Activated CD8-positive, alpha-beta memory T cell treated with anti-CD3 and anti-CD28 coated beads for 1 hour (primary cell): Measurements from ENCODE around the gene TENT5C.

Experiments used
- DNase-seq, 2 donors: peaks; one replicate each; pipeline ENCODE4 v3.0.0-alpha.2; 2020; ENCODE audit warnings: low read depth in 1 of 2; ENCODE audit errors: extremely low read depth in 1 of 2

The TENT5C gene

DNA sequence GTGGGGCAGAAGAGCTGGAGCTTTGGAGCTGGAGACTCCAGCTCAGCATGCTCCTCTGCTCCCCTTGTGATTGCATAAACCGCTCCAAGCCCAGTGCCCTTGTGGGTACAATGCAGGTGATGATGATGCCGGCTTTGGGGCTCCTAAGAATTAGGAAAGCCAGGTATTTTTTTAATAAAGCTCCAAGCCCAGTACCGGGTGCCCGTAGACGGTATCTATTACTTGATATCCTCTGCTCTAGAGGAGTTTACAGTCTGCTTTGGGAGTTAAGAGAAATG, 27.2 kb downstream of the TENT5C start:
- DNase-seq = no peak

DNA sequence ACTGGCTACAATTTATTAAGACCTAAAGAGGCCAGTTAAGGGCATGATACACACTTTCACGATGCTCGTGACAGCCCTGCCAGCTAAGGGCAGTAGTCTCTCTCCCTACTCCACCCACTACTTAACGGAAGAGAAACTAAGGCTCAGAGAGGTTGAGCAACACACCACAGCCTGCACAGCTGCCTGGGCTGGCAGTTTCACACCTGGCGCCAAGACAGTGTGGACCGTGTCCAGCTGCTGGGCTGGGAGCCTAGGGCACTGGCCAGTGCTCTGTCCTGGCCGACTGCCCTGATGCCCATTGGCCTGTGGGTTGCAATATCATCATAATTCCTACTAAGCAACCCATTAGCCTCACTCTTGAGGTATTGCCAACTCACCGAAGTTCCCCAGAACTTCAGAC, 27.6 kb downstream of the TENT5C start:
- no peak for DNase-seq

DNA sequence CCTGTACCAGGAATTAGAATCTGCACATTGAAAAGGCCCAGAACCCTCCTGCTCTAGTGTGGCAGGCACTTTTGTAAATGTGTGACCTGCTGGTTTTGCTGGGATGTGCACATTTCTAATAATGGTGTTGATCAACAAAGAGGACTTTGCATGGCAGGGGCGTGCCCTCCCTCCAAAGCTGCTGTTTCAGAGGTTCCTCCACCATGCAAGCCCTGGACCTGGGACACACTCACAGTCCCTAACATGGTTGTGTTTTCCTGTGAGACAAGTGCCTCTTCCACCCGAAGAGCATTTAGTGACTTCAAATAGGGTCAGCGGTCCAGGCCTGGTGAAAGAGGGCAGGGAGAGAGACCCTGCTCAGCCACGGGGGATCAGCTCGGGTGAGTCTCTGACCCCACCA, 28.1 kb downstream of the TENT5C start:
- no peak for DNase-seq

DNA sequence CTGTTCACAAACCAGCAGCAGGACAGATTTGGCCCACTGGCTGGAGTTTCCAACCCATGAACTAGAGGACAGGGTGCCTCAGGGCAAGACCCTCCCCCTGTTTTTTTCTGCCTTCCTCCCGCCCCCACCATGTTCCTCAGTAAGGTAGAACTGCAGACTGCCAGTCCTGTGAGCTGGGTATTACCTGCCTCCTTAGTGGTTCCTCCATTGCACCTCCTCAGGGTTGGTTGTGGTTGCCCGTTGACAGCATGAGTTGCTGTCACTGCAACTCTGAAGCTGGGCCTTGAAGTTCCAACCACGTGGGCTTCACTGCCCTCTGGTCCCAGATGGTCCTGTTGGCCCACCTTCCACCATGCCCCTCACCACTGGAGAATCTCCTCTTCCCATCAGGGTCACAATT, 28.8 kb downstream of the TENT5C start:
- no peak for DNase-seq

DNA sequence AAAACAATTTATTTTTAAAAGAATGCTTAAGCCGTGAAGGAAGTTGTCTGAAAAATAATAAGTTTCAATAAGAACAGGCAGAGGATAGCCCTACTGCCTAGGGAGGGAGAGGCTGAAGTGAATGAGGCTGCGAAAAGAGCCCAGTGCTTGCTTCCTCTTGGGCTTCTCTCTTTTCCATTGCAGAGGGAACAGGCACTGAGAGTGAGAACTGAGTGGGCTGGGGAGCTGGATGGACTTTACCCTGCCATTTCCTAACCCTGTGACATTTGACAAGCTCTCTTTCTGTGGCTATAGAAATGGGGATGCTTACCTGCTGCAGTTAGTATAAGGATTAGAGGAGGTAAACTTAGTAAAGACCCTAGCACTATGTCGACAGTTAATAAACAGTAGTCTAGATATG, 30.0 kb downstream of the TENT5C start:
- DNase-seq = no peak

DNA sequence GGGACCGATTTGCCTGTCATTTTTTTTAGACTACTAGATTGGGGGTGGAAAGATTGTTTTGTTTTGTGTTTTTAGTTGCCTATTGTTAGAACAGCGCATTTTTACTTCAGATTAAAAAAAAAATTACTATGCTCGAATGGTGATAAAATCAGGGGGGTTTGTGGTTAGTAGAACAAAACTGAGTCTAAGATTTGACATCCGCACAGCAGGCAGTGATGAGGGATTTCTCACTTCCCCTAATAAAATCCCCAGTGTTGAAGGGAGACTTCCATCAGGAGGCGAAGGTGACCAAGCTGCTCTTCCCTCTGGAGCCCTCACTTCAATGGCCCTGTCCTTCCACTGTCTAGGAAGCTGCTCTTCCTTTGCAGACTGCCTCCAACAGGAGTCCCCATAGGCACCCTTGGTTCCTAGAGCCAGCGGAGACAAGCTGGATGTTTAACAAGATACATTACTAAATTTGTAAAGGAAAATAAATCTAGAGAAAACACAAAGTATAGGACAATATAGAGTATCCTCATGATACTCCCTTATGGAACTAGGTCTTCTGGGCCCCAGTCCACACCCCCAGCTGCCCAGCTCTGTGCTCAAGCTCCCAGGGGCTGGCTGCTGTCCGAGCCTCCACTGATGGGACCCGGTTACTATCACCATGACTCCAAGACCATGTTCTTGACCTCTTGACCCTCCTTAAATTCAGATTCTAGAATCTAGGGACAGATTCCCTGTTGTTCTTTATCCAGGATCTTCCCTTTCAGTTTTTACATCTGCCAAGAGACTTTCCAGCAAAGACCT, 31.0 kb downstream of the TENT5C start:
- no peak for DNase-seq

DNA sequence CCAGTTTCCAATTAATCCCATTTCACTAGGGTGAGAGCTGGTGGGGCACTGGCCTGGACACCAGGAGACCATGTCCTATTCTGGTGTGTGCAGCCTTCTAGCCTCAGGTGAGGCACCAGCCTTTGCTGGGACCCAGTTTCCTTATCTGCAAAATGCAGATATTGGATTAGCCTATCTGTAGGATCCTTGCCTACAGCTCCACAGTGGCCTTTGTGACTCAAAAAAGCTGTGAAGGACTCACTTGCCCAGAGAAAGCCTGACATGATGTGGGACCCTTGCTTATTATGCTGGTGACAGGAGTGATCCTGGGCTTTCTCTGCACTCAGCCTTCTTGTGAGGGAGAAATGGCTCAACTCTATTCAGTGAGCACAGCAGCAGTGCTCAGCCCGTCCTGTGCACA, 32.3 kb downstream of the TENT5C start:
- no peak for DNase-seq

DNA sequence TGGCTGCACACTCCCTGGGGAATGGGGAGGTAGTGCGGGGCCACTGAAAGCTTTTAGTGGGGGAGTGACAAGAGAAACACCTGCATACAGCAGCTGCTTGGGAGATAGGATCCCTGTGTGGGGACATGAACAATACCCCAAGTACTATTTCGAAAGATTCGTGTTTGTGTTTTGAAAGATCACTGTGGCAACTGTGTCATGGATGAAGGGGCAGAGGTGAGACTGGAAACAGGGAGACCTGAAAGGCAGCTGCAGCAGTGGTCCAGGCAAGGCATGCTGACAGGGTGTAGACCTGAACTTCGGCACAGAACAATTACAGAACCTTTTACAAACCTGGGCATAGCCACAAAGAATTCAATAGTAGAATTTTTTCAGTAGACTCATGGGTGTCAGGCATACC, 32.9 kb downstream of the TENT5C start:
- DNase-seq = no peak

DNA sequence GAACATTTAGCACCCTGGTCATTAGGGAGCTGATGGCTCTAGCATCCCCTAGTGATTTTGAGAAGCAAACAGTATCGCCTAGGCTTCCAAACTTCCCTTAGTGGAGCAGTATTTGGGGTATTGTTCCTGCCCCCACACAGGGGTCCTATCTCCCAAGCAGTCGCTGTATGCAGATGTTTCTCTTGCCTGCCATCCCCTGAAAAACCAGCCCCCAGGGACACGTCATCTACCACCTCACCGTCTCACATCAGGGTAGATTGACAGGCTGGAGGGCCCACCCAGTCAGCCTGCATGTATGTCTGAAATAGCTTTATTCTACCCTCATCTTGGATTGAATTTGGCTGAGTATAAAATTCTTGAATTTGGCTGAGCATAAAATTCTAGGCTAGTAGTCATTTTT, 33.9 kb downstream of the TENT5C start:
- DNase-seq = no peak

DNA sequence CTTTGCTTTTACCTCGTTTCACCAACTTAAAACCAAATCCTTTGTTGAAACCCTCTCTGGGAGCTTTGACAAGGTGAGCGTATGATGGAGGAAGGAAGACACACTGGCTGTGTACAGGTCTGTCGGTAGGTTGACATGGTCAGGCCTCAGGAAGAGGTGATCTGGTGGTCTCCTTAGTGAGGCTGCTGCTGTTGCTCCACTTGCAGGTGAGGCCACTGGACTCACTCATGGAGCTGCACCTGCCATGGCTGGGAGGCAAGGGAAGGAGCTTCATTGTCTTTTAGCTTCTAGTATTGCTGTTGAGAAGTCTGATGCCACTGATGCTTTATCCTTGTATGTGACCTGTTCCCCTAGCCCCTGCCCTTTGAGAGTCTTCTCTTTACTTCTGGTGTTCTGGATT, 35.7 kb downstream of the TENT5C start:
- no peak for DNase-seq

DNA sequence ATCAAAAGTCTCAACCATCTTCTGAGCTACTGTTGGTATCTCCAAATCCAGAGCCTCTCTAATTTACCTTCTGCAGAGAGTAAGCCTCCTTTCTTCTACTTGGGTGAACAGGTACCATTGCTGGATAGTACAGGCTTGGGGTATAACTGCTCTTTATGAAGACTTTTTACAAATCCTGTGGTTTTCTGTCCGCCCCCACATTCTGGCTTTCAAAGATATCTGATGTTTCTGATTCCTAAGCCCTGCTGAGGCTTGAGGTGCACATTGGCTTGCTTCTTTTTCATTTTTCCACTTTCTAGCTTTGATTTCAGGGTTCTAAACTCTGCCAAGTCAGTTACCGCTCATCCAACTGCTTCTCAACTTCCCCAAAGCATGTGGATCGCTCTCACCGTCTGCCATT, 37.1 kb downstream of the TENT5C start:
- DNase-seq = no peak

DNA sequence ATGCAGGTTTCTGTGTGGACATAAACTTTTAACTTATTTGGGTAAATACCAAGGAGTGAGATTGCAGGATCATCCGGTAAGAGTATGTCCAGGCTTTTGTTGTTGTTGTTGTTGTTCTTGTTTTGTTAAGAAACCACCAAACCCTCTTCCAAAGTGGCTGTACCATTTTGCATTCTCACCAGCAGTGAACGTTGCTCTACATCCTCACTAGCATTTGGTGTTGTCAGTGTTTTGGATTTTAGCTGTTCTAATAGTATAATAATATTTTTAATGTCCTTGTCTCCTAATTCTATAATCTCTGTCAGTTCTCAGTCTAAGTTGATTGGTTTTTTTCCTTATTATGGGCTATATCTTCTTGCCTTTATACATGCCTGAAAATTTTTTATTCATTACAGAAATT, 37.8 kb downstream of the TENT5C start:
- no peak for DNase-seq

DNA sequence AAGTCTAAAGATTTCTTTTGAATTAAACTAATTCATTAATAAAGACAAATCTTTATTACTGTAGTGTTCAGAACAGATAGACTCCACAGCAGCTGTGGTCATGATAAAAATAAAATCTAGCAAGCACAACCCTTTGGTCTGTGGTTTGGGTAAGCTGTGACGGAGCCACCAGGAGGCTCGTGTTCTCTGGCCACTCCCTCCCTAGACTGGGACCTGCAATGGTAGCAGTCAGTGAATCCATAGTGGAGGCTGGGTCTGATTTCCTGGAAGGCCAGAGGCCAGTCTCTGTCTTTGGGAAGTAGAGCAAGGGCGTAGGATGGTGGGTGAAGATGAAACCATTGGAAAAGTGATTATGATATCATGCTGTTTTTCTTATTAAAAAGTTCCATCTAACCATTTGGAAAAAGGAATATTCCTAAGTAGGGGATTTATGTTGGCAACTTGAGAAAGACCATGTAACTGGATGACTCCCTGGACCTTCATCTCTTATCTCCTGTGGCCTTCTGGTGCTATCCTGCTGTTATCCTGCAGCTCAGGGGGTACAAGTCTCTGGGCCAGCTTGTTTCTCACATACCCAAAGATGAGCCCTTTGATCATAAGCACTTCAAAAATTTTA, 39.0 kb downstream of the TENT5C start:
- DNase-seq = no peak

DNA sequence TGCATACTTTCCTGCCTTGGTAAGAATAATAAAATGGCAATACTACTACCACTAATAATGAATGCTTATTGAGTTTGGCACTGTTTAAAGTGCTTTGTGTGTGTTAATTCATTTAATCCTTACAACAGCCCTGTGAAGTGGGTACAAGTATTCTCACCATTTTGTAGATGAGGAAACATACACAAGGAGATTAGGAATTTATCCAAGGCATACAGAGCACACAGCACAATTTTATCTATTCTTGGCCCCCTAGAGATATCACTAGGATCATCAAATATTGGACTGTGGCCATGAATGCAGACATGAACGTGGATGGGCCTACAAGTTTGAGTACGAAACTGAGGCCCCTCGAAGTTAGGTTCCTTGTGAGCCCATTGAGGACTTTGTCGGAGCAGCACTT, 39.5 kb downstream of the TENT5C start:
- no peak for DNase-seq

DNA sequence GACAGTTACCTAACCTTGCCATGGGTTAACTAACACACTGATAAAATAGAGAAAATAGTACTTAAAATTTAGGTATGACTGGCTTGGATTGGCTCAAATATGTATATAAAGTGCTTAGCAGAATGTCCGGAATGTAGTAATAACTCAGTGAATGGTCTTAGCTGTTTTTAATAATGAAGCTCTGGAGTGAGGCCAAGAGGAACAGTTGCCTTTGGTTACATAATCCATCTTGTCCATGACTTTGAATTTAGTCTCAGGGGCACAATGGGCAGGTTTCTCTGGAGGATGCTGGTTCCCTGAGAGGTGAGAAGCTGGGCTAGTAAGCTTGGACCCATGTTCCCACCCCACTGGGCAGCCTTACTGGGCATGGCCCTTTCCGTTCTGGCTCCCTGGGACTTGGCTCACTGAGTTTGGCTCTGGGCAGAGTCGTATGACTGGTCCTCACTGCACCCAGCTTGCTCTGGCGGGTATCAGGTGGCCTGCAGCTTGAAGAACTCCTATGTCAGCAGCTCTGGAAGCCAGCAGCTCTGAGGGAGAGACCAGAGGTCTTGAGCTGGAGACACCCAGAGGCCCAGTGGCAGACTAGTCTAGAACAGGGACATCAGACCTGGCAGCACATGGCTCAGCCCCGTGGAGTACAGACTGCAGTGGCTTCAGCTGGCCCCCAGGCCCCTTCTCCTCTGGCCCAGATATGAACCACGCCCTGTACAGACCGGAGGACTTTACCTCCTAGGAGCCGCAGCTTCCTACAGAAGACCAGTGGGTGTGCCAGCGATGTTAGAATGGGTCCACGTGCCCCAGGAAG, 40.4 kb downstream of the TENT5C start:
- no peak for DNase-seq

DNA sequence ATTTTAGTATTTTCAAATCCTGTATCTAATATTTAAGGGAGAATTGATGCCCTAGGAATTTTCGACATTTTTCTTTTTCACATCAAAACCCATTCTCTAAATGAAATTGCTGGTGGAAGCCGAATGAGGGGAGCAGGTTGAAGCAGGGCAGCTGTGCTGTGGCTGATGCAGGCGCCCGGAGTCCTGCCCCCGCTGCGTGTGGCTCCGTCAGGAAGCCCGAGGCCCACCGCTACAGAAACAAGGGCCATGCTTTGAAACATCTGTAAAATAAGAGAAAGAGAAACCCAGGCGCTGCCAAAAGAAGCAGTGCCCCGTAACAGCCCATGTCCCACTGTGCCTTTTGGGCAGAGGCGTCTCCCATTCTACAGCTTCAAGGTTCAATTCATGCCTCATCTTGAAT, 41.1 kb downstream of the TENT5C start:
- DNase-seq = no peak

DNA sequence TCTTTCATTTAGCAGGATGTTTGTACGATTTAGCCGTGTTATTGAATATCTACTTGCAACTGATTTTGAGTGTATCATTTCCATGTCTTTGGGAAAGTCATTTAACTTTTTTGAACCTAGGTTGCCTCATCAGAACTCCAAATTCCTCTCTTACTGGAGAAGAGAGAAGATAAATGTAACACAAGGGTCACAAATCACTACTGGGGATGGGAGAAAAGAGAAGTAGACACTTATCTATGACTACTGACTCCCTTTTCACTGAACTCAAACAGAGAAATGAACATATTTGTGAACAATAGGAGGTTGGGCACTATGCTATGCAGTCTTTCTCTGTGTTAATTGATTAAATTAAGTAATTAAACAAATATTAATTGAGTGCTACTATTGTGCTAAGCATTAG, 42.2 kb downstream of the TENT5C start:
- DNase-seq = no peak

DNA sequence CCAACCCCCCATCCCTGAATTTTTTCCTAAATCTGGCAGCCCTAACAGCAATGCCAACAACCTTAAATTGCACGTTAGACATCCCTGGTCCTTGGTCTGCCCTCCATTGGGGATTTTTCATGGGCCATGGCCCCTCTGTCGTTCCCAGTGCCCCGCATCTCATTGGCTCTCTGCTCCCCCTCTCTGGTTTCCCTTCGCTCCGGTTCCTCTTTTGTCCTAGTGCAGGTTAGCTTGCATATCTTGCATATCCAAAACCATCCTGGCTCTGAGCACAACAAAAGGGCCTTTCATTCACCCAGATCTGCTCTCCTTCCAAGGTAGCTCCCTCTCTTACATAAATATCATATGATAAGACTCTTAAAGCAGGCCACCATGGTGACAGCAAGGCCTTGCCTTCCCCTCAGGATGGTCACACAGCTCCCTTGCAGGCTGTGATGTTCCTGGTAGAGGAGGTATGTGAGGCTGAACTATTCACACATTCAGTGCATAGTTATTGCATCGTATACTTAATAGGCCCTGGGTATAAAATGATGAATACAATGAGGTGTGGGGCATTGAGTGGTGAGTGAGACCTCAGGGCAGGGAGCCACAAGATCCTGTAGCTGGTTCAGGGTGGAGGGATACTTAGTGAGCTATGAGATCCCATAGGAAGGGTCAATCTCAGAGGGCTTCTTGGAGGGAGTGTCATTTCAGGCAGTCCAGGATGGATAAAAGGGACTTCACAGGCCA, 45.2 kb downstream of the TENT5C start:
- no peak for DNase-seq

DNA sequence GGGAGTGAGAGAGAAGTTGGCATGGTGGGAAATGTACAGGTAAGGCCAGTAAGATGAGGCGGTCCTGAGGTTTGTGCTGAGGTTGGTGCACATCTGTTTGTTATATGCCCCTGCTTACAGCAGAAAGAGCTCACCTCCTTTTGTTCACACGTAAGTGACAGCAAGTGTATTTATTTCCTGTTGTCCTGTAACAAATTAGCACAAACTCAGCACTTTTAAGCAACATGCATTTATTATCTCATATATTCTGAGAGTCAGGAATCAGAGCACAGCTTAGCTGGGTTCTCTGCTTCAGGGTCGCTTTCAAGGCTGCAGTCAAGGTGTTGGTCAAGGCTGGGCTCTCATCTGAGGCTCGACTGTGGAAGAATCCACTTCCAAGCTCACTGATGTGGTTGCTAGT, 45.8 kb downstream of the TENT5C start:
- no peak for DNase-seq

DNA sequence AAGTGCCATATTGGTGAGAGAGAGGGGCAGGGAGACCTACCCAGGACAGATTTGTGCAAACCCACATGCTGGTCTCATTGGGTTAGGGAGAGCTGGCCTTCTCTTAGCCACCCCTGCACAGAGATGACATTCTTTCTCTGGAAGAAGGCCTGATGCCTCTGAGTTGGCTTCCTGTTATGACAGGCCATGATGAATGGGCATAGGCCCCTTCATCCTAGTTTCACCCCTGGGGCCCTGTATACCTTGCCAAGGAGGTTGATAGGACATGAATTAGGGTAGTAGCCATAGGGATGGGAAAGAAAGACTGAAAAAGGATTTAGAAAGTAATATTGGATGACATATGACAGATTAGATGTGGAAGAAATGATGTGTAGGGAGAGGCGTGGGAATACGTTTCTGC, 46.6 kb downstream of the TENT5C start:
- DNase-seq = no peak

DNA sequence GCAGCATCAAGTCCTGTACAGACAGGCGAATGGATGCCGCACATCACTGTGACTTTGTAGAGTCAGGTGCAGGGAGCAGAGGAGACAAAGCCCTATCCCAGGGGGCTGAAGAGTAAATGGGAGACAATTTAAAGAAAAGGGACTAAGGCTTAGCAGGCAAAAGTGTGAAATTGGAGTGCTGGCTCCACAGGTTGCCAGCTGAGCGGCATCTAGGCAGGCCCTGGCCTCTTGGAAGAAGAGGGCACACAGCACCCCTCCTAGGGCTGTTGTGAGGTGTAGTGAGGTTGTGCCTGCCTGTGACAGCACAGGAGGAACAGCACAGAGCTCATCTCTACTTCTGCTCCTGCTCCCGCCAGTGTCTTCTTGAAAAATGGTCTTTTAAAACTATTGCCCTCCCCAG, 47.3 kb downstream of the TENT5C start:
- DNase-seq = no peak
